ENCODE results near the gene MSTO1. TPM values are rescaled to one million over a fixed set of nuclear protein-coding genes. Genes with fewer than 3 reads are reported as not detected.

MSTO1 gene
- total and polyA plus RNA-seq, 10 of the 15 experiments (the other 5 are each of a cell fraction or from before 2014, with no cell fraction given) = 16.1 to 87.9 (median 46.6) TPM

- TF ChIP-seq, protein P1, sequence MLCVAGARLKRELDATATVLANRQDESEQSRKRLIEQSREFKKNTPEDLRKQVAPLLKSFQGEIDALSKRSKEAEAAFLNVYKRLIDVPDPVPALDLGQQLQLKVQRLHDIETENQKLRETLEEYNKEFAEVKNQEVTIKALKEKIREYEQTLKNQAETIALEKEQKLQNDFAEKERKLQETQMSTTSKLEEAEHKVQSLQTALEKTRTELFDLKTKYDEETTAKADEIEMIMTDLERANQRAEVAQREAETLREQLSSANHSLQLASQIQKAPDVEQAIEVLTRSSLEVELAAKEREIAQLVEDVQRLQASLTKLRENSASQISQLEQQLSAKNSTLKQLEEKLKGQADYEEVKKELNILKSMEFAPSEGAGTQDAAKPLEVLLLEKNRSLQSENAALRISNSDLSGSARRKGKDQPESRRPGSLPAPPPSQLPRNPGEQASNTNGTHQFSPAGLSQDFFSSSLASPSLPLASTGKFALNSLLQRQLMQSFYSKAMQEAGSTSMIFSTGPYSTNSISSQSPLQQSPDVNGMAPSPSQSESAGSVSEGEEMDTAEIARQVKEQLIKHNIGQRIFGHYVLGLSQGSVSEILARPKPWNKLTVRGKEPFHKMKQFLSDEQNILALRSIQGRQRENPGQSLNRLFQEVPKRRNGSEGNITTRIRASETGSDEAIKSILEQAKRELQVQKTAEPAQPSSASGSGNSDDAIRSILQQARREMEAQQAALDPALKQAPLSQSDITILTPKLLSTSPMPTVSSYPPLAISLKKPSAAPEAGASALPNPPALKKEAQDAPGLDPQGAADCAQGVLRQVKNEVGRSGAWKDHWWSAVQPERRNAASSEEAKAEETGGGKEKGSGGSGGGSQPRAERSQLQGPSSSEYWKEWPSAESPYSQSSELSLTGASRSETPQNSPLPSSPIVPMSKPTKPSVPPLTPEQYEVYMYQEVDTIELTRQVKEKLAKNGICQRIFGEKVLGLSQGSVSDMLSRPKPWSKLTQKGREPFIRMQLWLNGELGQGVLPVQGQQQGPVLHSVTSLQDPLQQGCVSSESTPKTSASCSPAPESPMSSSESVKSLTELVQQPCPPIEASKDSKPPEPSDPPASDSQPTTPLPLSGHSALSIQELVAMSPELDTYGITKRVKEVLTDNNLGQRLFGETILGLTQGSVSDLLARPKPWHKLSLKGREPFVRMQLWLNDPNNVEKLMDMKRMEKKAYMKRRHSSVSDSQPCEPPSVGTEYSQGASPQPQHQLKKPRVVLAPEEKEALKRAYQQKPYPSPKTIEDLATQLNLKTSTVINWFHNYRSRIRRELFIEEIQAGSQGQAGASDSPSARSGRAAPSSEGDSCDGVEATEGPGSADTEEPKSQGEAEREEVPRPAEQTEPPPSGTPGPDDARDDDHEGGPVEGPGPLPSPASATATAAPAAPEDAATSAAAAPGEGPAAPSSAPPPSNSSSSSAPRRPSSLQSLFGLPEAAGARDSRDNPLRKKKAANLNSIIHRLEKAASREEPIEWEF (IDR thresholded peaks at IDR 0.05; ENCODE audit: insufficient replicate concordance, low read depth, low read length) = no peak
- TF ChIP-seq SREBF2 (IDR thresholded peaks at IDR 0.05; ENCODE audit: low read length) = no peak
- TF ChIP-seq CBX5 (IDR thresholded peaks at IDR 0.05; ENCODE audit: low read depth) = no peak
- TF ChIP-seq TCF3 (IDR thresholded peaks at IDR 0.05; ENCODE audit: borderline replicate concordance, insufficient read depth, low read depth, low read length) = no peak
- no peak for TF ChIP-seq MTA3 (IDR thresholded peaks at IDR 0.05; ENCODE audit: borderline replicate concordance, low read length)
- no peak for TF ChIP-seq IKZF2 (IDR thresholded peaks at IDR 0.05)
- TF ChIP-seq CREM (IDR thresholded peaks at IDR 0.05; ENCODE audit: low read depth) = no peak
- TF ChIP-seq, protein P2, sequence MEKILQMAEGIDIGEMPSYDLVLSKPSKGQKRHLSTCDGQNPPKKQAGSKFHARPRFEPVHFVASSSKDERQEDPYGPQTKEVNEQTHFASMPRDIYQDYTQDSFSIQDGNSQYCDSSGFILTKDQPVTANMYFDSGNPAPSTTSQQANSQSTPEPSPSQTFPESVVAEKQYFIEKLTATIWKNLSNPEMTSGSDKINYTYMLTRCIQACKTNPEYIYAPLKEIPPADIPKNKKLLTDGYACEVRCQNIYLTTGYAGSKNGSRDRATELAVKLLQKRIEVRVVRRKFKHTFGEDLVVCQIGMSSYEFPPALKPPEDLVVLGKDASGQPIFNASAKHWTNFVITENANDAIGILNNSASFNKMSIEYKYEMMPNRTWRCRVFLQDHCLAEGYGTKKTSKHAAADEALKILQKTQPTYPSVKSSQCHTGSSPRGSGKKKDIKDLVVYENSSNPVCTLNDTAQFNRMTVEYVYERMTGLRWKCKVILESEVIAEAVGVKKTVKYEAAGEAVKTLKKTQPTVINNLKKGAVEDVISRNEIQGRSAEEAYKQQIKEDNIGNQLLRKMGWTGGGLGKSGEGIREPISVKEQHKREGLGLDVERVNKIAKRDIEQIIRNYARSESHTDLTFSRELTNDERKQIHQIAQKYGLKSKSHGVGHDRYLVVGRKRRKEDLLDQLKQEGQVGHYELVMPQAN (conservative IDR thresholded peaks at IDR 0.05) = no peak
- no peak for TF ChIP-seq GABPA (IDR thresholded peaks at IDR 0.05; ENCODE audit: low read depth)
- no peak for TF ChIP-seq REST (IDR thresholded peaks at IDR 0.05; ENCODE audit: low read depth, low read length)
- no peak for TF ChIP-seq RB1 (IDR thresholded peaks at IDR 0.05; ENCODE audit: borderline replicate concordance)
These were observed 39.4 kb upstream of the MSTO1 start (continued) for GRCh38 chr1:155570593-155570990.

Measured in GM12878 (cell line).